Measurements from ENCODE around the gene LNX1.

GRCh38 chr4:53505947-53506346 lies 85.3 kb downstream of the LNX1 start:
- no peak for TF ChIP-seq CTCF (IDR thresholded peaks at IDR 0.05; ENCODE audit: insufficient read depth, low read length)
- no peak for TF ChIP-seq POLR2AphosphoS5 (IDR thresholded peaks at IDR 0.05; ENCODE audit: low read depth)

Measured in HL-60 (cell line).